ENCODE results near the gene STUB1. TPM values are rescaled to one million over a fixed set of nuclear protein-coding genes. Genes with fewer than 3 reads are reported as not detected.

STUB1 gene
- total RNA-seq, 4 donors from 2014 or later = 155 to 215 (median 178) TPM

GRCh38 chr16:729768-730665 lies 49.8 kb downstream of the STUB1 start:
- WGBS = 80% methylated on average over 15 of the region's 37 CpGs
- H3K4me1 ChIP-seq = peaks cover 26 to 35% (median 32%) of the 10 kb centered on the region in 4 donors
- no peak overlapping the region for H3K27ac ChIP-seq (replicated peaks in 1 of 4)
- no peaks in the 10 kb centered on the region for H3K9me3 ChIP-seq
- no peak overlapping the region for H3K4me3 ChIP-seq
- TF ChIP-seq POLR2AphosphoS5 (IDR thresholded peaks at IDR 0.05) (no peak), CTCF (IDR thresholded peaks at IDR 0.05) (no peak), POLR2A (IDR thresholded peaks at IDR 0.05; ENCODE audit: low read depth) (no peak), EP300 (IDR thresholded peaks at IDR 0.05) (no peak)
- intact Hi-C loops (cut with DNase I) = no loop called here
- H3K36me3 ChIP-seq = peaks cover 24 to 54% (median 49%) of the 10 kb centered on the region in 4 donors
- no peak for DNase-seq (ENCODE audit: extremely low spot score)
- H3K27me3 ChIP-seq = peaks cover 0 to 43% (median 24%) of the 10 kb centered on the region in 4 donors

GRCh38 chr16:730666-731509 lies 50.7 kb downstream of the STUB1 start:
- H3K4me3 ChIP-seq = no peak overlapping the region
- WGBS = 79% methylated on average over 17 of the region's 22 CpGs
- TF ChIP-seq CTCF (IDR thresholded peaks at IDR 0.05) (no peak), EP300 (IDR thresholded peaks at IDR 0.05) (no peak), POLR2AphosphoS5 (IDR thresholded peaks at IDR 0.05) (no peak), POLR2A (IDR thresholded peaks at IDR 0.05; ENCODE audit: low read depth) (no peak)
- peaks cover 0 to 35% (median 21%) of the 10 kb centered on the region in 4 donors for H3K27me3 ChIP-seq
- H3K4me1 ChIP-seq = peaks cover 26 to 35% (median 32%) of the 10 kb centered on the region in 4 donors
- intact Hi-C loops (cut with DNase I) = no loop called here
- no peak for DNase-seq (ENCODE audit: extremely low spot score)
- no peaks in the 10 kb centered on the region for H3K9me3 ChIP-seq
- H3K27ac ChIP-seq (replicated peaks in 1 of 4) = no peak overlapping the region
- H3K36me3 ChIP-seq = peaks cover 29 to 62% (median 58%) of the 10 kb centered on the region in 4 donors

- H3K4me3 ChIP-seq = no peak overlapping the region
- no peak for DNase-seq (ENCODE audit: extremely low spot score)
- H3K36me3 ChIP-seq = peaks cover 43 to 77% (median 72%) of the 10 kb centered on the region in 4 donors
- 93% methylated on average over 11 of the region's 12 CpGs for WGBS
- H3K27me3 ChIP-seq = peaks cover 0 to 20% (median 8%) of the 10 kb centered on the region in 4 donors
- H3K4me1 ChIP-seq = peaks cover 17 to 20% (median 18%) of the 10 kb centered on the region in 4 donors
- no peaks in the 10 kb centered on the region for H3K9me3 ChIP-seq
- intact Hi-C loops (cut with DNase I) = no loop called here
- no peak overlapping the region for H3K27ac ChIP-seq (replicated peaks in 1 of 4)
- TF ChIP-seq POLR2AphosphoS5 (IDR thresholded peaks at IDR 0.05) = no peak
- no peak for TF ChIP-seq POLR2A (IDR thresholded peaks at IDR 0.05; ENCODE audit: low read depth)
- no peak for TF ChIP-seq EP300 (IDR thresholded peaks at IDR 0.05)
- no peak for TF ChIP-seq CTCF (IDR thresholded peaks at IDR 0.05)
These were observed 52.1 kb downstream of the STUB1 start for GRCh38 chr16:732332-732731.

Other genes starting within 250 kb of the STUB1 start
- 10 to 100 TPM; 24.9 to 44.7 (median 43.3) TPM for gene CAPN15, start 152.7 kb upstream of the STUB1 start, total RNA-seq
- not detected for gene PRR35, start 120.0 kb upstream of the STUB1 start, total RNA-seq
- 1 to 10 TPM; 1.2 to 2.6 (median 1.9) TPM for gene NHLRC4, start 113.4 kb upstream of the STUB1 start, total RNA-seq
- gene PIGQ, start 110.4 kb upstream of the STUB1 start, total RNA-seq = 10 to 100 TPM; 36.1 to 46.4 (median 40.7) TPM
- gene RAB40C, start 90.3 kb upstream of the STUB1 start, total RNA-seq = 10 to 100 TPM; 20.8 to 25.3 (median 23.0) TPM
- under 1 TPM; 0.33 to 0.80 (median 0.43) TPM for gene WFIKKN1, start 49.4 kb upstream of the STUB1 start, total RNA-seq
- 100 to 1,000 TPM; 129 to 166 (median 142) TPM for gene METTL26, start 44.1 kb upstream of the STUB1 start, total RNA-seq
- 10 to 100 TPM; 50.7 to 65.4 (median 59.1) TPM for gene MCRIP2, start 38.6 kb upstream of the STUB1 start, total RNA-seq
- gene WDR90, start 31.0 kb upstream of the STUB1 start, total RNA-seq = 10 to 100 TPM in 3 of 4 donors, 1 to 10 TPM in 1; 8.2 to 22.7 (median 16.5) TPM
- gene RHOT2, start 12.3 kb upstream of the STUB1 start, total RNA-seq = 10 to 100 TPM; 34.5 to 67.5 (median 58.6) TPM
- 1 to 10 TPM in 1 of 4 donors, under 1 TPM in 3; 0.17 to 2.0 (median 0.66) TPM for gene RHBDL1, start 4.7 kb upstream of the STUB1 start, total RNA-seq
- 100 to 1,000 TPM in 1 of 4 donors, 10 to 100 TPM in 3; 73.2 to 114 (median 88.1) TPM for gene JMJD8, start 3.9 kb downstream of the STUB1 start, total RNA-seq
- gene WDR24, start 10.0 kb downstream of the STUB1 start, total RNA-seq = 10 to 100 TPM in 2 of 4 donors, 1 to 10 TPM in 2; 7.0 to 14.9 (median 11.1) TPM
- 1 to 10 TPM in 1 of 4 donors, under 1 TPM in 3; 0.42 to 1.2 (median 0.51) TPM for gene FBXL16, start 25.4 kb downstream of the STUB1 start, total RNA-seq
- 100 to 1,000 TPM in 1 of 4 donors, 10 to 100 TPM in 3; 56.5 to 143 (median 78.0) TPM for gene METRN, start 34.7 kb downstream of the STUB1 start, total RNA-seq
- 10 to 100 TPM; 26.5 to 48.6 (median 40.3) TPM for gene ANTKMT, start 40.7 kb downstream of the STUB1 start, total RNA-seq
- gene CCDC78, start 46.0 kb downstream of the STUB1 start, total RNA-seq = 1 to 10 TPM in 1 of 4 donors, under 1 TPM in 3; 0.33 to 2.5 (median 0.61) TPM
- 1 to 10 TPM; 1.7 to 5.6 (median 4.5) TPM for gene HAGHL, start 46.7 kb downstream of the STUB1 start, total RNA-seq
- gene CIAO3, start 60.6 kb downstream of the STUB1 start, total RNA-seq = 10 to 100 TPM; 19.4 to 33.3 (median 30.2) TPM
- under 1 TPM in 1 of 4 donors, not detected in 3; 0.39 TPM for gene MSLN, start 80.3 kb downstream of the STUB1 start, total RNA-seq
- gene RPUSD1, start 108.0 kb downstream of the STUB1 start, total RNA-seq = 10 to 100 TPM; 10.4 to 29.1 (median 20.4) TPM
- gene CHTF18, start 108.2 kb downstream of the STUB1 start, total RNA-seq = 1 to 10 TPM; 2.0 to 8.8 (median 3.4) TPM
- not detected for gene GNG13, start 120.3 kb downstream of the STUB1 start, total RNA-seq